Measurements from ENCODE around the gene FCER1G. TPM values are rescaled to one million over a fixed set of nuclear protein-coding genes. Genes with fewer than 3 reads are reported as not detected.
A peak's percentile ranks its signal among the peaks of the same experiment; 100 is the strongest.

Gene FCER1G
- total and polyA plus RNA-seq, 9 of the 15 experiments (the other 6 are each of a cell fraction or from before 2014, with no cell fraction given), result 0.15 to 0.69 (median 0.31) TPM; not detected in 2

- no peak for TF ChIP-seq ZZZ3 (IDR thresholded peaks at IDR 0.05)
- no peak for TF ChIP-seq MCM3 (IDR thresholded peaks at IDR 0.05)
- TF ChIP-seq, protein P1, sequence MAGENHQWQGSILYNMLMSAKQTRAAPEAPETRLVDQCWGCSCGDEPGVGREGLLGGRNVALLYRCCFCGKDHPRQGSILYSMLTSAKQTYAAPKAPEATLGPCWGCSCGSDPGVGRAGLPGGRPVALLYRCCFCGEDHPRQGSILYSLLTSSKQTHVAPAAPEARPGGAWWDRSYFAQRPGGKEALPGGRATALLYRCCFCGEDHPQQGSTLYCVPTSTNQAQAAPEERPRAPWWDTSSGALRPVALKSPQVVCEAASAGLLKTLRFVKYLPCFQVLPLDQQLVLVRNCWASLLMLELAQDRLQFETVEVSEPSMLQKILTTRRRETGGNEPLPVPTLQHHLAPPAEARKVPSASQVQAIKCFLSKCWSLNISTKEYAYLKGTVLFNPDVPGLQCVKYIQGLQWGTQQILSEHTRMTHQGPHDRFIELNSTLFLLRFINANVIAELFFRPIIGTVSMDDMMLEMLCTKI (IDR thresholded peaks at IDR 0.05; ENCODE audit: partially characterized antibody), result no peak
Measured at GRCh38 chr1:161191971-161192370, 23.1 kb upstream of the FCER1G start (continued).

- H3K4me3 ChIP-seq, result no peak overlapping the region
- ATAC-seq, result peak; percentile 94
- FAIRE-seq, result peak; percentile 98
- H2AFZ ChIP-seq (ENCODE audit: low read depth, low read length), result peak overlapping the region; percentile 94
- 0 out of 3 replicates have a peak overlapping the region, but pooled peaks have one; percentile 15 for H3K27ac ChIP-seq (ENCODE audit: extremely low read depth, low read depth, low read length)
- H3K4me1 ChIP-seq (replicated peaks in 1 of 2; ENCODE audit: control insufficient read depth in 2 of 2, insufficient read depth in 2 of 2, low read length in 2 of 2), result peaks cover 19 to 33% of the 10 kb centered on the region in 2 experiments
- H4K20me1 ChIP-seq (replicated peaks; ENCODE audit: control insufficient read depth, insufficient read depth, low read length), result no peaks in the 10 kb centered on the region
- H3K9ac ChIP-seq (ENCODE audit: insufficient read depth in 1 of 2, low read depth in 2 of 2, low read length in 2 of 2), result peak overlapping the region in 1 of 2 experiments; percentile 73; a peak in 2 of 4 replicates
- peak overlapping the region; percentile 42; the same call in 1 of the 2 replicates for H3K4me2 ChIP-seq (ENCODE audit: insufficient read depth, low read length)
- no peaks in the 10 kb centered on the region for H3K79me2 ChIP-seq (ENCODE audit: control insufficient read depth, insufficient read depth, low read length)
- POLR2A ChIA-PET, result interaction anchor here (0.6 to 0.9 kb wide), 4 partner anchors 10 to 309 kb away, joined by 3 read pairs; partner anchors contain the start of genes B4GALT3 and DEDD
- WGBS (ENCODE audit: insufficient coverage, low coverage, missing lambda C conversion rate), result 35% methylated on average over 12 of the region's 15 CpGs
- intact Hi-C loops (cut with micrococcal nuclease), result loop anchor here (1.0 to 2.0 kb wide), 3 partner anchors 17 to 182 kb away; no protein-coding TSS in a partner anchor
- no peaks in the 10 kb centered on the region for H3K9me1 ChIP-seq (ENCODE audit: control insufficient read depth, insufficient read depth, low read length)
- DNase-seq (ENCODE audit: extremely low read depth in 1 of 4, low spot score in 3 of 4), result peak; percentile 79 to 86 (median 80)
- H3K36me3 ChIP-seq (ENCODE audit: control insufficient read depth, insufficient read depth, low read length), result no peaks in the 10 kb centered on the region
- in situ Hi-C loops (cut with MboI), result no loop called here
- no TSS peak for BruUV-seq (replicated peaks)
- H3K9me3 ChIP-seq (replicated peaks; ENCODE audit: control insufficient read depth, insufficient read depth, low read depth, low read length), result no peaks in the 10 kb centered on the region
- CTCF ChIA-PET (ENCODE audit: low intra/inter-chr PET ratio), result interaction anchor here (0.5 to 2.4 kb wide), 4 partner anchors 28 to 1092 kb away, joined by 3 to 9 read pairs (median 4); partner anchors contain the start of gene CFAP126
- H3K27me3 ChIP-seq (ENCODE audit: control insufficient read depth in 2 of 2, insufficient read depth in 2 of 2, low read length in 2 of 2), result no peaks in the 10 kb centered on the region
- no peak for TF ChIP-seq NR2C1 (IDR thresholded peaks at IDR 0.05)
- TF ChIP-seq NR2C1 (tag; IDR thresholded peaks at IDR 0.05), result no peak
- no peak for TF ChIP-seq MYBL2 (IDR thresholded peaks at IDR 0.05; ENCODE audit: low read depth)
- TF ChIP-seq MYBL2 (CRISPR knock-in tag; IDR thresholded peaks at IDR 0.05; ENCODE audit: borderline replicate concordance), result no peak
- TF ChIP-seq ZBED1 (IDR thresholded peaks at IDR 0.05), result no peak
- TF ChIP-seq KDM4B (IDR thresholded peaks at IDR 0.05; ENCODE audit: borderline replicate concordance in 2 of 2, low read depth in 1 of 2), result no peak
- TF ChIP-seq PKNOX1 (IDR thresholded peaks at IDR 0.05), result peak; percentile 21; the same call in 1 of the 2 replicates
- TF ChIP-seq MITF (IDR thresholded peaks at IDR 0.05), result no peak
- TF ChIP-seq SAFB (IDR thresholded peaks at IDR 0.05; ENCODE audit: borderline replicate concordance, low read depth, low read length), result no peak
- no peak for TF ChIP-seq FOS (IDR thresholded peaks at IDR 0.05; ENCODE audit: extremely low read depth, insufficient read length)
- no peak for TF ChIP-seq BRD4 (IDR thresholded peaks at IDR 0.05)
- no peak for TF ChIP-seq PHB (CRISPR knock-in tag; IDR thresholded peaks at IDR 0.05)
- TF ChIP-seq RAD21 (CRISPR knock-in tag; conservative IDR thresholded peaks at IDR 0.05 in 1 of 2, IDR thresholded peaks at IDR 0.05 in 1 of 2), result peak; percentile 76 to 91
Measured at GRCh38 chr1:161192476-161193465, 22.3 kb upstream of the FCER1G start.
